Keratinocyte (primary cell): ENCODE measurements around the gene ANO10.

ENCODE experiments used
- CTCF ChIP-seq, 3 experiments: IDR thresholded peaks in 1 of 3; conservative IDR thresholded peaks in 1 of 3; optimal IDR thresholded peaks in 1 of 3; 2 replicates in 2 of 3; 3 replicates in 1 of 3; pipeline versions ENCODE3 to v1.5.1; 2011; ENCODE audit warnings: low read length in 3 of 3, mild to moderate bottlenecking in 3 of 3, moderate library complexity in 2 of 3, control low read depth in 1 of 3, inconsistent platforms in 1 of 3; ENCODE audit not compliant: insufficient read depth in 2 of 3; ENCODE audit errors: extremely low read depth in 1 of 3
- EZH2 ChIP-seq: IDR thresholded peaks from one replicate; pipeline ENCODE4 v1.6.1; 2012; ENCODE audit warnings: inconsistent platforms, mild to moderate bottlenecking, low read length, moderate library complexity

DNA sequence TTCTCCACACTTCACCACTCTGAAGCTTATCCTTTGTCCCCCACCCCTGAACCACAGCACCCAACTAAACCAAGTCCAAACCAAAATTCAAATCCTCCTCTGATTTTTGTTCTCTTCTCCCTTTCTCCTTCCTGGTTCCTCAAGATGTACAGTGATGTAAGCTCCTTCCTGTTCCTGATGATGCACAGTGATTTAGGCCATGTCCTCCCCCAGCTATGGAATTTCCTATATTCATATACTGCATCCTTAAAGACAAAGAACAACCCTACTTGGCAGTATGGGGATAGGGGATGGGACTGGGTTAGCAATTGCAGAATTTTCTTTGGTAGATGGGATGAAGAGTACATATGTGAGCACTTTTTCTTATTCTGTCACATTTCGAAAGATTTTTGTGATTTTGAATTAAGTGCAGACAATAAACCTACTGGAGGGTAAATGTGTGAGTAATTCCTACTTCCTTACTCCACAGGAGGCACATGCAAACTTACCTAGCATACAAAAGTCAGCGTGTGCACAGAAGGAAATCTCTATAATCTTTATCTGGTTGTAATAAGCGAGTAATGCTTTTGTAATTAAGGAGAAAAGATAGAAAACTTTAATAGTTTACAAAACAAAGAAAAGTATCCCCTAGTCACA is 125.0 kb downstream of the ANO10 start:
- TF ChIP-seq CTCF (optimal IDR thresholded peaks at IDR 0.05 in 1 of 3, IDR thresholded peaks at IDR 0.05 in 1 of 3, conservative IDR thresholded peaks at IDR 0.05 in 1 of 3; ENCODE audit: extremely low read depth in 1 of 3, insufficient read depth in 2 of 3, low read length in 3 of 3) (no peak), EZH2 (no peak)
